GM19455 (cell line): ENCODE results near the gene PTPRJ.

ENCODE experiments used
- ATAC-seq: cut with Tn5 transposase; IDR thresholded peaks from one replicate; pipeline ENCODE4 v1.9.1; 2021; ENCODE audit not compliant: unreplicated experiment

PTPRJ gene

DNA sequence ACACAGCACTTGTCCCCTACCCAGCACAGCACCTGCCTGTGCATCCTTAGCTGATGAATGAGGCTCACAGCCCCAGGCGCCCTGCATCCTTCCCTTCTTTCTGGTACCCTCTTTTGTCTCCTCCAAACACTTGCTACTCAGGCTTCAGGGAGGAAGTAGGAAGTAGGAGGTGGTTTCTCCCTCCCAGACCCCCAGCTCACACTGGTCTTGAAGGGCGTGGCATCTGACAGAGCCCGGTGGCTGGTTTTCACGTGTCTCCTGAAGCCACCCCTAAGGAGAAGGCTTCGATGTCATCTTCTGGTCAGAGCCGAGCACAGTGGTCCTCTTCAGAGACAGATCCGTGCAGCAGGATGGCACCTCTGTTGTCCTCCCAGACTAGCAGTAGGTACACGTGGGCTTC lies 109.8 kb downstream of the PTPRJ start:
- no peak for ATAC-seq

GRCh38 chr11:48091426-48092102 lies 111.2 kb downstream of the PTPRJ start:
- ATAC-seq: no peak

- no peak for ATAC-seq
These were observed 113.0 kb downstream of the PTPRJ start for GRCh38 chr11:48093323-48093722.

DNA sequence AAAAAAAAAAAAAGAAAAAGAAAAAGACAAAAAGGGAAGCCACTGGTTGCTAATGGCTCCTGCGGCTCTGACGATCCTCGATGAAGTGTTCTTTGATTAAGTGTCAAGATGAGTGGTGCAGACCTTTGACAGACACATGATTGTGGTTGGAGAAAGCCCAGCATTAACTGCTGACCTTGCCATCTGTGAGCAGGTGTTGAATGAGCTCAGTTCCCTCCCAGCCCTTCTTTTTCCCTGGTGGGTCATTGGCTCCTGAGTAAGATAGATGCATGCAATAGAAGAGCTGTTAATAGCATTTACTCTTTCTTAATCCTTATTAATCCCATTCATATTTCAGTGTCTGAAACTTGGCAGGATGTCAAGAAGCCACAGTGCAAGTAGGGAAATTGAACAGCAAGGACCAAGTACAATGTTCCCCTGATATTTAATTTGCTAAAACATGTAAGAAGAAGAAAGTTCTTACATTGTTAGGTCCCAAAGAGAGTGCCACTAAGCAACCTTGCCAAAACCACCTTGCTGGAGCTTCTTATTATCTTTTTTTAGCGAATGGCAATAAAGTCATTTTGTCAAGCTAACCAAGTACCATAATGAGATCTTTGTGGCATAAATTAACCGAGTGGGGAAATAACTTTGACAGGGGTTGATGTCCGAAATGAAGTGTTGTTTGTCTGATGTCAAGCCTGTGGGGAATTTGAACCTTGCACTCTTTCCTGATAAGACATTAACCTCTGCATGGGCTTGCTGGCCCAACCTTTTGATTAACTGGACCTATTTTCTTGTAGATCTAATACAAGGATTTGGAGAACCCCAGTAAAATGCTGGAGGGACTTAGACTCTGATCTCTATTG lies 113.7 kb downstream of the PTPRJ start:
- no peak for ATAC-seq

GRCh38 chr11:48094643-48095339 lies 114.4 kb downstream of the PTPRJ start:
- ATAC-seq: no peak

DNA sequence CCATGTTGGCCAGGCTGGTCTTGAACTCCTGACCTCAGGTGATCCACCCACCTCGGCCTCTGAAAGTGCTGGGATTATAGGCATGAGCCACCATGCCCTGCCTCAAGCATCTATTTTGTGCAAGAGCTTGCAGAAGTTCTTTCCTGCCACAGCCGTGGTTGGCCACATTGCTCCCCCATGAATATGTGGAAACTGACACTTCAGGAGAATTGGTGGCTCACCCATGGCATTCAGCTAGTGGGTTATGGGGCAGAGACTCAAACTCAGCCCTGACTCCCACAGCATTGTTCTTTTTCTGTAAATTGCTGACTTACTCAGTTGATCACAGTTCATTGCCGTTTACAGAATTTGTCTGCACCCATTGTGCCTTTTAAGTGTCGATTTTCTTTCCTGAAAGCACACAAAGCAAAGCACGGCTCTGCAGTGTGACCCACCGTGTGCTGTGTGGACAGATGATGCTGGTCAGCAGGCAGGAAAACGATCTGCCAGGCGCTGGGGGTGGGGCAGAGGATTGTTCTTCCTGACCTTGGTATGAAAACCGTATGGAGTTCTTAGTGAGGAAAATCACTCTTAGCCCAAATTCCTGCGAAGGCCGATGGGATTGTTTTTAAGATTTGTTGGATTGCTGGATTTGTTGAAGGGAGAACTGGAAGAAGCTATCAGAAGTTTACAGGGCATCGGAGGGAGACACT lies 115.6 kb downstream of the PTPRJ start:
- ATAC-seq: no peak

DNA sequence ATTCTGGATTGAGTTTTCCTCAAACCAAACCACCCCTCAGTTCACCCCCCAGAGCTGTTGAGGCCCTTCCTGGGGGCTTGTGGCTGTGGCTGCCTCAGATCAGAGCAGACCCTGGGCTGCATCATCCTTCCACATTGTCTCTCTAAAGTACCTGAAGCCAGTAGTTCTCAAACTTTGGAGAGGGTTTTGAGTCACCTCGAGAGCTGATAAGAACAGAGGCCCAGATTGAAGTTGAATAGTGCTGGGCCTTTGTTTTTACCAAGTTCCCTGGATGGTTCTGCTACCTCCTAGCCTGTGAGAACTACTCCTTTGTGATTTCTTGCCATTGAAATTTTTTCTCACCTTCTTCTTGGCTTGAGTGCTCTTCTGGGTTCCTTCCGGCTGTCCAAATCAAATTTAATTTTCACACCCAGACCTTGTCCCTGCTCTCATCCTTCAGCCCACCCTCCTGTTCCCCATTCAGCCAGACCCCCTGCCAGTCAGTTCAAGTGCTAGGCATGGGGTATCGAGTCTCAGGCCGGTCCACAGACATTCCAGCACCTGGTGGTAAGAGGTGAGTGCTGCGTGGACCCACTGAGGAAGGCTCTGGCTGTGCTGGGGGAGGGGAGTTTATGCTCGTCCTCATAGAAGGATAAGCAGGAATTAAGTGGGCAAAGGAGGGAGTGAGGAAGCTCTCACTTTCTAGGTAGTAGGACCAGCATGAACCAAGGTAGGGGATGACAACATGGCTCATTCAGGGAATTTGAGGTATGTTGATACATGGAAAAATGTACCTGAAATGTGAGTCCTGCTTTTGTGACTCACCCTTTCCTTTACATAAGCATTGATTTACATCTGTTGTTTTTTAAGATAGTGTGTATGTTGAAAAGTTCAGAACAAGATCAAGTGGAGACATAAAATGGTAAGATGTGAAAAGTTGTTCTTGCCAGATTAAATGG lies 116.5 kb downstream of the PTPRJ start:
- ATAC-seq: no peak

DNA sequence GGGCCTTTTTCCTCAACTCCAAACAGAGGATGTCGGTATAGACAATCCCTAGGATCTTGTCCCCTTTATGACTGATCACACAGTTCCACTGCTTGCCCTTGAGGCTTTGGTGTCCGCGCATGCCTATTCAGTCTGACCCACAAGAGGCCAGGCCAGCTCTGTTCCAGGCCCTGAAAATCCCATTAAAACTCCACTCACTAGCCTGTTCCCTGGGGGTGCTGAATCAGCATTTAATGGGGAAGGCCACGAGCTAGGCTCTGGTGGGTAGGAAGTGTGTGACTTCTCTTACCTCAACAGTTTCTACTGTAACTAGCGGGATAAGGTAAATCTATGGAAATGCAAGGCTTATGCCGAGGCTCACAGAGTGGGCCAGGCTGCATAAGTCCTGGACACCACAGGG lies 117.7 kb downstream of the PTPRJ start:
- no peak for ATAC-seq

DNA sequence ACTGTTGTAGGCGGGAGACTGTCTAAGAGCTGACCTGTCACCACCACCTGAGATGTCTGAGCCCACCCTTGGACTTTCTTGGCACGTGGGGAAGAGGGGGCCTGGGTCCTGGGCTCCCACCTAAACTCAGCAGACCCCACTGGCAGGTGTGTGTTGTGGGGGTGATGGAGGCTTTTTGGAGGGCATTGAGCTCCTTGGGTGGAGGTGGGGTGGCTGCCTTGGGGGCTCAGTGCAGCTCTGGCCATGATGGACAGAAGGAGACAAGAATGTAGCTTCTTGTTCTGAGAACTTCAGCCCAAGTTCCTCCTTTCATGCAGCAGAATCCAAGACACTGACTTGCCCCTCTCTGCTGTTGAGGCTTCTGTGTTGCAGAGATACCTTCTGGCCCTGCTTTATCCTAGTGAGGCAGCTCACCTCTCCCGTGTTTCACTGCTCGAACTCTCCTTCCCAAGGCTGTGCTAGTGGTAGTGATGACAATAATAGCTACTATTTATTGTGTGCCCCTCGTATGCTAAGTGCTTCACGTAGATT lies 119.6 kb downstream of the PTPRJ start:
- no peak for ATAC-seq

- ATAC-seq: no peak
These were observed 120.8 kb downstream of the PTPRJ start for GRCh38 chr11:48101044-48101733.

GRCh38 chr11:48101958-48102357 lies 121.6 kb downstream of the PTPRJ start:
- ATAC-seq: no peak

DNA sequence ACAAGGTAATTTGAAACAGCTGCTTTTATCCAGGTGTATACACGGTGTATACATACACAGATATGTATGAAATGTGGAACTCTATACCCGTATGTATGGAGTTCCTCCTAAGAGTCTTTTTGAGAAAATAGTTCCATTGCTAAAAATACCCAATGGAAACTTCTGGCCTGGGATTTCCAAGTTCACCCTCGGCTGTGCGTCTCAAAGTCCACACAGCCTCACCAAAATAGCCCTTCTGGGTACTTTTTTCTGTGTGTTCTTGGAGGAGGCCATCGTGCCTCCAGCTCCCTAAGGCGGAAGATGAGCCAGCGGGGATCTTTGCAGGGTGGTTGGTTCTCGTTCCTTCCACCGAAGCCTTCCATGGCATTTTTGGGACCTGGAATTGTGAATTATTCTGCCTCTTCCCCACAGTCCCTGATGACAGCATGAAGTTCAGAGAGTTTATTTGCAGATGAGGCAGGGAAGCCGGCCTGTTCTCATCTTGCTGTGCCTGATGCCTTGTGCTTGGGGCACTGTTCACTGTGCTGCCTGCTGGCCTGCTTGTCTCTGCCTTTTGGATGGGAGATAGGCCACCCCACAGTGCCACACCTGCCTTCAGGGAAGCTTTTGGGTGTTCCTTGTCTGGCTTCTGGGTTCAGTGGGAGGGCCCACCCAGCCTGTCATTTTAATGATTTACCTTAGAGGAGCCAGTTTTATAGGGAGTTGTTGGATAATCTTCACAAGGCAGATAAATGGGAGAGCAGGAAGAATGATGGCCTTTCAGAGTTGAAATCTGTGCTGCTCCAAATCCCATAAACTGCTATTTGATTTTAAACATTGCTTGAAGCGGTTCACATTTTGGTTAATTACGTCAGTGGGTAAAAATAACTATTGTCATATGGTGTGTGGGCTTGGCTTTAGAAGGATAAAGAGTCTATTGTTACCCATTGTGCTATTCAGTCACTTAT lies 123.5 kb downstream of the PTPRJ start:
- ATAC-seq: no peak

- no peak for ATAC-seq
These were observed 124.2 kb downstream of the PTPRJ start for GRCh38 chr11:48104568-48104924.

DNA sequence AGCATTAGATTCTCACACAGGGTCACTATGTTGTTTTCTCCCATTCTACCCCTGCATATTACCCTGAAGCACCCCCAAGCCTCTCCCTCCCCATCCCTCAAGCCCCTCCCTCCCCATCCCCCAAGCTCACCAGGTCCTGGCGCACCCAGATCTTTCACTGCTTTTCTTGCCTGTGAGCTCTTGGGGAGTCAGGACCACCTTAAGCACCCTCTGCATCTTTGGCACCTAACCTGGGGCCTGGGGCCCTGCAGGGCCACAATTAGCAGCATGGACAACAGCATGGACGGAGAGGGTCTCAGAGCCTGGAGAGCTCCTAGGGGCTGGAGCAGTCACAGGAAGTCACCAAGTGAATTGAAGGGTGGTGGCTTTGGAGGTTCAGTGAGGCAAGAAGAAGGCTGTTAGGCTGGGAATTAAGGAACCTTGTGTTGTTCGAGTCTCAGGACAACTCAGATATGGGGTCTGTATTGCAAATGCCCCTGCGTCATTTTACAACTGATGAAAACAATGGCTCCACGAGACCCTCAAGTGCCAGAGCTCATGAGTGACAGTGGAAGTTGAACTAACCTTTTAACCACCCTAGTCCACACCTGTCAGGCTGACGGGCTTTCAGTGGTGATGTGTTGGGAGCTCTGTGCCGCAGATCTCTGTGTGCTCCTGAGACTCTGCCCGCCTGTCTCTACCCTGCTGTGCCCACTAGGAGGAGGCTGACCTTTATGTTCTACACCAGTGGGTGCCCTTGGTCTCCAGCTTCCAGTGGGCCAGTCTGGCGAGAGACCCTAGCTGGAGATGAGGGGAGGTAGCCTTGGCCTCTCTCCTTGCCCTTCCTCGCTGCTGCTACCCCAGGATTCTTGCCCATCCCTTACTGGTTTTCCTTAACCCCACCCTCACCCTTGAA lies 125.0 kb downstream of the PTPRJ start:
- ATAC-seq: no peak

DNA sequence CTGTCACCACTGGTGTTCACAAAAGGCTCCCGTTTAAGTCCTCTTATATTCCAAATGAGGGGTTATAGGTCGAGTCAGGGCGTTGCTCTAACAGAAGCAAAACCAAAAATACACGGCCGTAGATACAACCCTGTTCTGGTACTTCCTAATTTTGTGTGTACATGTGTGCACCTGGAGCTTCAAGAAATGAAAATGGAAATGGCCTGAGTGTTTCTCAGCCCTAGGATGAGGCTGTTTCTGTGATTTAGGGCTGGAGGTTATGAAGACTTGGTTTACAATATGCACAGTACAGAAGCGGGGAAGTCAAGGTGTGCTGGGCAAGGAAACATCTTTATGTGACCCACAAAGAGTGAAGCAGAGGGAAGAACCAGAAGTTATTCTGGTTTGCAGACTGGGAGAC lies 125.8 kb downstream of the PTPRJ start:
- no peak for ATAC-seq

DNA sequence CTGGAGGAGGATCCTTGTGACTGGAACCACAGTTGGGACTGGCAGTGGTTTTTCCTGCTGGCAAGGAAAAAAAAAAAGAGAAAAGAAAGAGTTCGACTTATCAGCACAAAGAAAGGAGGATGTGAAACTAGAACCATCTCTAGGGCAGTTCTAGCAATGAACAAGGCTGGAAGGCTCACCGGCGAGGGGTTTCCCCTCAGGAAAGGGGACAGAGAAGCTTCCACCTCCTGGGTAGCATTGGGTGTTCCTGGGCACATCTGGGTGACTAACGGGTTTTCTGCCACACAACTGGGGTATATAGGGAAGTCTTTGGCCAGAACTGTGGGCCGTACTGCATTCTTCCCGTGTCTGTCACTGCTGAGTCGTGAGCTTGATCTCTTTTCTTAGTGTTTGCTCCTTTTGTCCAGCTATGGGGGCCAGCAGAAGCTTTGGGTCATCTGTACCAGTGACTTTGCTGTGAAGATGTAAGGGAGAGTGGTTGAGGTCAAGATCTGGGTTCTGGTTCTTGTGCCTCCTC lies 126.9 kb downstream of the PTPRJ start:
- peak; percentile 76 for ATAC-seq
